Bone marrow (tissue), 2 donors: ENCODE measurements around the gene ZDHHC16.
"Not testable (repeated sequence)": the region's sequence is repeated elsewhere in the genome, so short reads cannot be mapped to it uniquely, and the experiment has no call there.

Experiments
- DNase-seq, 2 donors: peaks; one replicate each; lab custom pipeline; 2025; lab: John Stamatoyannopoulos, UW

The ZDHHC16 gene

GRCh38 chr10:97445722-97446639 is at the start of gene ZDHHC16, which contains the start of gene EXOSC1:
TSS of gene ZDHHC16 (plus strand) at chr10:97446175. CDS start at chr10:97451676, 5,501 bp downstream.
TSS of gene EXOSC1 (minus strand) at chr10:97446006. CDS start at chr10:97445985, 21 bp downstream.
- DNase-seq = peak; percentile 55 to 86

GRCh38 chr10:97399843-97400545 is 46.0 kb upstream of the ZDHHC16 start:
- peak in 1 of 2 donors; percentile 27 for DNase-seq

GRCh38 chr10:97400665-97401454 is 45.1 kb upstream of the ZDHHC16 start, which contains the start of gene RRP12:
TSS of gene RRP12 (minus strand) at chr10:97401340. CDS start at chr10:97401231, 109 bp downstream.
- peak; percentile 48 to 93 for DNase-seq

GRCh38 chr10:97401455-97401919 is 44.5 kb upstream of the ZDHHC16 start:
- DNase-seq = no peak

GRCh38 chr10:97404044-97404443 is 41.9 kb upstream of the ZDHHC16 start:
- DNase-seq = no peak

GRCh38 chr10:97406064-97406463 is 39.9 kb upstream of the ZDHHC16 start:
- DNase-seq = peak in 1 of 2 donors; percentile 77

GRCh38 chr10:97406483-97406882 is 39.5 kb upstream of the ZDHHC16 start:
- DNase-seq = not testable (repeated sequence)

- DNase-seq = peak; percentile 51 to 53
Measured at GRCh38 chr10:97407211-97407951, 38.6 kb upstream of the ZDHHC16 start.

- no peak for DNase-seq
Measured at GRCh38 chr10:97407952-97408248, 38.1 kb upstream of the ZDHHC16 start.

GRCh38 chr10:97408496-97408992 is 37.4 kb upstream of the ZDHHC16 start:
- DNase-seq = no peak

GRCh38 chr10:97411406-97411805 is 34.6 kb upstream of the ZDHHC16 start:
- no peak for DNase-seq

GRCh38 chr10:97412891-97413304 is 33.1 kb upstream of the ZDHHC16 start:
- DNase-seq = no peak

GRCh38 chr10:97416565-97416964 is 29.4 kb upstream of the ZDHHC16 start:
- no peak for DNase-seq

- not testable (repeated sequence) for DNase-seq
Measured at GRCh38 chr10:97423757-97424098, 22.2 kb upstream of the ZDHHC16 start.

GRCh38 chr10:97425964-97426775 is 19.8 kb upstream of the ZDHHC16 start, which contains the start of gene PGAM1:
TSS of gene PGAM1 (plus strand) at chr10:97426191. CDS start at chr10:97426308, 117 bp downstream.
- DNase-seq = peak; percentile 81 to 95

GRCh38 chr10:97426776-97427570 is 19.0 kb upstream of the ZDHHC16 start:
- no peak for DNase-seq

GRCh38 chr10:97427571-97428179 is 18.3 kb upstream of the ZDHHC16 start:
- no peak for DNase-seq

- DNase-seq = no peak
Measured at GRCh38 chr10:97428572-97428981, 17.4 kb upstream of the ZDHHC16 start.

- DNase-seq = no peak
Measured at GRCh38 chr10:97434055-97434454, 11.9 kb upstream of the ZDHHC16 start.
